Measurements from ENCODE around the gene UPF1.

The UPF1 gene

GRCh38 chr19:18840288-18841267 is 8.8 kb downstream of the UPF1 start:
- DNase-seq (ENCODE audit: low read depth) = no peak

- no peak for DNase-seq (ENCODE audit: low read depth)
Observed at GRCh38 chr19:18841400-18841799, 9.6 kb downstream of the UPF1 start.

- DNase-seq (ENCODE audit: low read depth) = no peak
Observed at GRCh38 chr19:18842166-18842565, 10.4 kb downstream of the UPF1 start.

GRCh38 chr19:18843960-18844359 is 12.2 kb downstream of the UPF1 start:
- no peak for DNase-seq (ENCODE audit: low read depth)

- DNase-seq (ENCODE audit: low read depth) = no peak
Observed at GRCh38 chr19:18844806-18845329, 13.1 kb downstream of the UPF1 start.

GRCh38 chr19:18845961-18846360 is 14.2 kb downstream of the UPF1 start:
- no peak for DNase-seq (ENCODE audit: low read depth)

GRCh38 chr19:18846862-18847548 is 15.2 kb downstream of the UPF1 start:
- DNase-seq (ENCODE audit: low read depth) = no peak

GRCh38 chr19:18847549-18848463 is 16.0 kb downstream of the UPF1 start:
- no peak for DNase-seq (ENCODE audit: low read depth)

GRCh38 chr19:18848878-18849661 is 17.3 kb downstream of the UPF1 start:
- DNase-seq (ENCODE audit: low read depth) = no peak

GRCh38 chr19:18849838-18850400 is 18.2 kb downstream of the UPF1 start:
- DNase-seq (ENCODE audit: low read depth) = no peak

GRCh38 chr19:18850471-18851375 is 19.0 kb downstream of the UPF1 start:
- DNase-seq (ENCODE audit: low read depth) = no peak

GRCh38 chr19:18851673-18852325 is 20.0 kb downstream of the UPF1 start:
- no peak for DNase-seq (ENCODE audit: low read depth)

- no peak for DNase-seq (ENCODE audit: low read depth)
Observed at GRCh38 chr19:18852648-18853047, 20.9 kb downstream of the UPF1 start.

- no peak for DNase-seq (ENCODE audit: low read depth)
Observed at GRCh38 chr19:18853755-18854427, 22.1 kb downstream of the UPF1 start.

- DNase-seq (ENCODE audit: low read depth) = no peak
Observed at GRCh38 chr19:18854982-18855381, 23.2 kb downstream of the UPF1 start.

- DNase-seq (ENCODE audit: low read depth) = no peak
Observed at GRCh38 chr19:18855647-18856384, 24.1 kb downstream of the UPF1 start.

GRCh38 chr19:18856385-18857126 is 24.8 kb downstream of the UPF1 start:
- no peak for DNase-seq (ENCODE audit: low read depth)

All from CMK (cell line).